NK-92 treated with Interleukin-12 subunit alpha and Interleukin-12 subunit beta, amount 100 ng/mL, for 24 hours (cell line): ENCODE data around the gene UNK.
A peak's percentile ranks its signal among the peaks of the same experiment; 100 is the strongest.
"Not testable (repeated sequence)": the region's sequence is repeated elsewhere in the genome, so short reads cannot be mapped to it uniquely, and the experiment has no call there.

Experiments used
- DNase-seq: peaks from one replicate; lab custom pipeline; 2025; lab: John Stamatoyannopoulos, UW

Gene UNK

DNA sequence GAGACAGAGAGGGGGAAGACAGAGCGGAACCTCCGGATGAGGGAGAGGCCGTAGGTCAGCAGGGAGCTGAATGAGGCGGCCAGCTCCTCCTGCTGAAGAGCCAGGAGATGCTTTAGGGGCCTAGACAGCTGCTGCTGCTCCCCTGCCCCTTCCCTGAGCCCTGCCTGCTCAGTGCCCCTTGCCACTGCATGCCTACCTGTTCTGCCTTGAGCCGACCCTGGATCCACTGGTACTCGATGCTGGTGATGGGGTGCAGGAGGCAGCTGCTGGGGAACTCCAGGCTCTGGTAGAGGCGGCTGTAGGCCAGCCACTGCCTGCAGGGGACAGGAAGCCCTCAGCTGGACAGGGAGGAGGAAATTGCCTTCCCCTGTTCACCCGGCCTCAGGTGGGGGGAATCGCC lies 52.0 kb downstream of the UNK start:
- no peak for DNase-seq

DNA sequence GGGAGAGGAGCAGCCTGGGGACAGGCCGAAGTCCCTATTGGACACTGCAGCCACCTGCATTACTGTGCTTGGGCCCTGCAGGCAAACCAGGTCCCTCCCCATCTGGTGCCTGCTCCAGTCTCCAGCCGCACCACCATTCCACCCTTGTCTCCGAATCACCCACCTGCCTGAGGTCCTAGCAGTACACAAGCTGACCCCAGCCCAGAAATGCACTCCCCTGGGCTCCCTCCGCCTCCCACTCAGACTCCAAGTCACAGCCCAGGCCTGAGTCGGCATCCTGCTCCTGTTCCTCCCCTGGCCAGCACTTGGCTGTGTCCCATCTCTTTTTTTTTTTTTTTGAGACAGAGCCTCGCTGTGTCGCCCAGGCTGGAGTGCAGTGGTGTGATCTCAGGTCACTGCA lies 53.3 kb downstream of the UNK start:
- no peak for DNase-seq

DNA sequence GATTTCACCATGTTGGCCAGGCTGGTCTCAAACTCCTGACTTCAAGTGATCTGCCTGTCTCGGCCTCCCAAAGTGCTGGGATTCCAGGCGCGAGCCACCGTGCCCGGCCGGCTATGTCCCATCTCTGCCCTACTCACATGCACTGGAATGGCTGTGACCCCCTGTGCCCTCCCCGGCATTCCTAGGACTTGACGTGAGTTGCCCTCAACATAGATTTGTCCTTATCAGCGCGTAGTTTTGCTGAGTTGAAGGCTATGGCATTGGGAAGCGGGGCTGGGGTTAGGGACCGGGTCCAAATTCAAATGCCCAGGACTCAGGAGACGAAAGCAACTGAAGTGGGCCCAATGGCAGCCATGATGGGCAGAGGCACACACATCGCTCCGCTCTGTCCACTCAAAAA lies 53.8 kb downstream of the UNK start:
- DNase-seq = no peak

DNA sequence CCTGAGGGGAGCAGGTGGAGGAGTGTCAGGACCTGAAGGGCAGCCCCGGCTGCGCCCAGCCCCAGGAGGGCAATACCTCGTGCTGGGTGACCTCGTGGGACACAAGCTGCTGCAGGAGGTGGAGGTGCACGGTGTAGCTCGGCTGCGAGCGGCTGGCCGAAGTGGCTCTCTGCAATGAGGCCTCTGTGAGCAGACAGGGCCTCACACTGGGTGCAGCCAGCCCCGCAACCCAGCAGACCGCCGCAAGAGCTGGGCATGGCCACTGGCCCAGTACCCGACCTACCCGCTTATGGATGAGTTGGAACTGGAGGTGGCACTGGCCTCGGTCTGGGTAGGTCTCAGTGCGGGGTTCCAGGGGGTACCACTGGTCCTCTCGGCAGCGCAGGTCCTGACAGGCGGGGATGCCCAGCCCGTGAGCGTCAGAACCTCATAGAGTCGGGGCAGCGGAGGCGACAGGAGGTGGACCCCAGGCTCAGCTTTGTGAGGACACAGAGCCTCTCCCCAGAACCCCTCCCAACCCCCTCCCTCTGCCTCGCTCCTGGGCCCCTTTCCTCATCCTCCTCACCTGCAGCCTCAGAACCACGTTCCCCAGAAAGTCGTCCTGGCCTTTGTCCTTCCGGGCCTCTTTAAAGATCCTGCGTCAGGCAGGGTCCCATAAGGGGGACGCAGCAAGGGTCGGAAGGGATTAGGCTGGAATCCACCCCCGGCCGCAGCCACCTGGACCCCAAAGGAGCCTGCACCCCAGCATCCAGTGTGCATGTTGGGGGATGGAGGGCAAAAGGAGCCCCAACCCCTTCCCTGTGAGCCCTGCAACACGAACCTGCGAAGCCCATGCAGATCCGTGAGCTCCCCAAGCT lies 55.6 kb downstream of the UNK start:
- no peak for DNase-seq

DNA sequence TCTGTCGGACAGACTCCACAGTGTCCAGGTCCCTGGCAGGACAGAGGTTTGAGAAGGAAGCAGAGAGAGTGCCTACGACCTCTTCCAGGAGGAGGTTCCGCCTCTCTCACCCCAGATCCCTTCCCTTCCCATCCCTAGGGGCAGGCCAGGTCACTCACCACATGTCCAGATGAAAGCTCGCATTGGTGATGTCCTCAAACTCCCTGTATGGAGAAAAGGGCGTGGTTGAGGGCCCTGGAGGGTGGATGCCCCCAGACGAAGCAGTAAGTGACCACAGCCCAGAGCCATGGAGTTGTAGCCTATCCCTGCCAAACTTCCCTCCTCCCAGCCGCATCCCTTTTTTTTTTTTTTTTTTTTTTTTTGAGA lies 56.2 kb downstream of the UNK start:
- DNase-seq = no peak

DNA sequence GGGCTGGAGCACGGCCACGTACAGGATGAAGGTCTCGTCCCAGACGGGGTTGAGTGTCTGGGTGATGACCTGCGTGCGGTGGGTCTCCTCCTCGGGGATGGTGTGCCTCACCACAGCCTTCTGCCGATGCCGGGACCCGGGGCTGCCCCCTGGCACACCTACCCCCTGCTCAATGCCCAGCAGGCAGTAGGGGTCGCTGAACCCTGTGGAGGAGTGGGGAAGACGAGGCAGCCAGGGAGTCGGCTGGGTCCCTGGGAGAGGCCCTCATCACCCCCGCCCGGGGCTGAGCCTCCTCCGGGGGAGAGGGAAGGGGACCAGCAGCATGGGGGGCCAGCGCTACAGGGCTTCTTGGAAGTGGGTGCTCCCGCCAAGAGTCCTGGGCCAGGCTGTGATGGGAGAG lies 57.8 kb downstream of the UNK start:
- no peak for DNase-seq

DNA sequence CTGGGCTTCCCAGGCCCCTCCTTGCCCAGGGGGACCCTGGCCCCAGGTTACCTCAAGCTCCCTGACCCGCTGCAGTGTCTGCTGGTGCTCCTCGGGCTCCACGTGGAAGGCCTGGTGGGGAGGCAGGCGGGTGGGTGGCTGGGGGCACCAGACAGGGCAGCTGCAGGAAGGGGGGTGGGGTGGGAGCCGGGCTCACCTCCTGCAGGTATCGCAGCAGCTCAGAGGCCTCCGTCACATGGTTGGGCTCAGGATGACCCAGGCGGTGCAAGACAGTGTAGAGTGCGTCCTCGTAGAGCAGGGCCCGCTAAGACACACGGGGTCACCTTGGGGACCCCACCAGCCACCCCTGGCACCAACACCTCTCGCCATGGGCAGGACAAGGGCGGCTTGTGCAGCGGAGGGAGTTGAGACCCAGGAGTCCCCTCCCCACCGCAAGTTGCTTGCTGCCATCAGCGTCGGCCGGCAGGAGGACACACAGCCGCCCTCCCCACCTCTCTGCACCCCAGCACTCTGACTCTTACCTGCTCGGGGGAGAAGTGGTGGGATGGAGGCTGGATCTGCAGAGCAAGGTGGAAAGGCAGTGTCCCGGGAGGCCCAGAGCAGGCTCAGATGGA lies 58.5 kb downstream of the UNK start:
- peak; percentile 13 for DNase-seq

DNA sequence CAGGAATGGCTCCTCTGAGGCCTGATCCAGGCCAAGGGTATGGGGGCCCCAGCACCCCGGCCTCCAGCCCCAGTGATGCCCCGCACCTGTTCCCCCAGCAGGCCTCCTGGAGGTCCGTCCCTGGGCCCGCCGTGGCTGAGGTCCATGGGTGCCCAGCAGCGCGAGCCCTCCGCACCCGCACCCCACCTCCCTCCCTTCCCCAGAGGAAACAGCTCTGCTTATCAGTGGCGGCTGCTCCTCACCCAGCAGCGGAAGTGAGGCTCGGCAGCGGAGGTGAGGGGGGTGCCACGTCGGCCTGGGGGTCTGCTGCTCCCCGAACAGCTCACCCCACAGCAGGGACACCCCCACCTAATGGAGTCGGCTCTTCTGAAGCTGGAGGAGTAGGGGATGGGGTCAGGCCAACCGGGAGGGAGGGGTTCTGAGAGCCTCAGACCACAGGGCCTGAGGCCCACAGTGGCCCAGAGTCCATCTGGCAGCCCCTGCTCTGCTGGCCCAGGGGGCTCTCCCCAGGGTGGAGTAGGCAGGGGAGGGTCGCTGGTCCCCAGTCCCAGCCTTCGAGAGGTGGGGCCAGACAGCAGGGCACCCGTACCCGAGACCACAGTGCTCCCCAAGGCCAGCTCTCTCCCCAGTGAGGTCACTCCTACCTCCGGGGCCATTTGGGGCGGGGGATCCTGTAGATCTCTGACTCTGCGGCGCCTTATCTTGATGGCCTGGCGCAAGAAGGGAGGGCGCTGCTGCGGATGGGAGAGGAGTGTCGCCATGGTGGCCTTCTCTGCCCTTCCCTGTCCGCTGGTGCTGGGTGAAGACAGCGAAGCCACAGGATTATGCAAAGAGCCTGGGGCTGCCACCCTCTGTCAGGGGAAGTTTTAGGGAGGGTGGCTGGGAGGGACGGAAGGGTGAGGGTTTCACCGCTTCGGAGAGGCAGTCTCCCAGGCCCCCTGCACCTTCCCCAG lies 59.2 kb downstream of the UNK start, which contains the start of gene UNC13D:
Gene UNC13D, minus strand, starts transcription at position 828 of the 953 bp plus-strand sequence. Its CDS starts 67 bp downstream, at position 761.
- DNase-seq = peak; percentile 23

DNA sequence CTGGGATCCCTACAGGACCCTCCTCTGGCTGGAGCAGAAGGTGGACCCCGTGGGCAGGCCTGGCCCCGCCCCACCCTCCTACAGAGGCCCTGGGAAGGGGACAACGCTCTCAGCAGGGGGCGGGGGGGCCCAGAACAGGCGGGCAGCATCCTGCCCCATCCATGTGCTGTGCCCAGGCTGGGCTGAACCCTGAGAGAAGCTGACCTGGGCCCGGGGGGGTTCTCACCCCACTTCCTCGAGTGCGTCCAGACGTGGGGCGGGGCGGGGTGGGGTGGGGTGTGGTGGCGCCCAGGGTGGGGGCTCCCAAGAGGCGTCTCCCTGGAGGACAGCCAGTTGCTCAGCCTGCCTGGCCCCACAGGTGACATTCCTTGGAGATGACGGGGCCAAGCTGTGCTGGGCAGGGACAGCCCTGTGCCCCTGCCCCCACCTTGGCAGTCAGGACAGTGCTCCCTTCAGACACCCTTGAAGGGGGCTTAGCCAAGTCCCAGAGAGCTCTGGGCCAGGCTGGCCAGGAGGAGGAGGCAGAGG lies 60.0 kb downstream of the UNK start:
- no peak for DNase-seq

DNA sequence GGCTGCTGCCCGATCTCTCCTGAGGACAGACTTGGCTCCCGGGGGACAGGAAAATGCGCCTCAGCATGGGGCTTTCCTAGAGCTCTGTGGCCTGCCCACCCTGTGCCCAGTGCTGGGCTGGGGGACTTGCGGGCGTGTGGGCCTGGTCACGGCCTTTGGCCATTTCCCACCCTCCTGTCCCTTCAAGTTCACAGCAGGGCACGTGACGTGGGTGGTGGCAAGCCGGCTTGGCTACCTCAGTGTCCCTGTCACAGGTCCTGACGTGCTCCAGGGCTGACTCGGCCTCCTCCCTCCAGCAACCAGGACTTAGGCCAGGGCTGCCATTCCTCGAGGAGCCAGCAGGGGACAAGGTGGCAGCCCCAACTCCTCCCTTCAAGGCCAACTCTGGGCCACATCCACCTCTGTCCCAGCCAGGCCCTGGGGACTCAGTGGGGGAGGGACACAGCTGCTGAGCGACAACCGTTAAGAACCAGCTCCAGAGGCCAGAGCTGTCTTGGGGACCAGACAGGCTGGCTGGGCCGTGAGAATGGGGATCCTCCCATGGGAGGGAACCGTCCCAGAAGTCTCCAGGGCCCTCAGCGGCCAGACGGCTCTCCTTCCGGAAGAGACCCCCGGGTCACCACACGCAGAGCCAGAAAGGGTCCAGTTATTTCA lies 60.6 kb downstream of the UNK start:
- peak; percentile 30 for DNase-seq

DNA sequence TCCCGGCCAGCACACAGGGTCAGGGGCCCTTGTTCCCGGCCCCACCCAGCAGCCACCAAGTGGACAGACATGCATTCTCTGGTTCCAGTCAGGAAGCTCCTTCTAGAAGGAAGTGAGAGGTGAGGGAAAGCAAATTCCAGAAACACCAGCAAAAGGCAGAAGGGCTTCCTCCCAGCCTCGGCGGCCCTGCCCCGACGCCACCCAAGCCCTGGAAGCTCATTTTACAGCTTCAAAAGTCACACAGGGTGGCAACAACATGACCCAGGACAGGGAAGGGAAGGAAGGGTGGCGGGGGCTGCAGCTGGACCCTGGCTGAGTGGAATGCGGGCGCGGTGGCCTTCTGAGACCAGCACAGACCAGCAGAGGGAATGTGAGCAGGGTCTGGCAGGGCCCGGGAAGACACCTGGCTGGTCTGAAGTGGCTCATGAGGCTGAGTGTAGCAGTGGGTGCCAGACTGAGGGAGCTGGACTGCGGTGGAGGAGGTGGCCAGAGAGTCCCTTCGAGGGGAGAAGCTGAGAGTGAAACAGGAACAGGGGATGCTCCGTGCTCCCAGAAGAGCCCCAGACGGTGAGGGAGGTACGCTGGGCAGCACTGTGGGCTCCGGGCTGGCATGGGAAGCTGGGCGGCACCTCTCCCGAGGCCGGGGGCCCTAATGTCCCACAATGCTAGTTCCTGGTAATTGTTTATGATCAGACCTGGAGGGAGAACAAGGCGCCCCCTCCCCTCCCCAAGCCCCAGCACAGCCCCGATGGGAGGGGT lies 61.5 kb downstream of the UNK start:
- DNase-seq = no peak

DNA sequence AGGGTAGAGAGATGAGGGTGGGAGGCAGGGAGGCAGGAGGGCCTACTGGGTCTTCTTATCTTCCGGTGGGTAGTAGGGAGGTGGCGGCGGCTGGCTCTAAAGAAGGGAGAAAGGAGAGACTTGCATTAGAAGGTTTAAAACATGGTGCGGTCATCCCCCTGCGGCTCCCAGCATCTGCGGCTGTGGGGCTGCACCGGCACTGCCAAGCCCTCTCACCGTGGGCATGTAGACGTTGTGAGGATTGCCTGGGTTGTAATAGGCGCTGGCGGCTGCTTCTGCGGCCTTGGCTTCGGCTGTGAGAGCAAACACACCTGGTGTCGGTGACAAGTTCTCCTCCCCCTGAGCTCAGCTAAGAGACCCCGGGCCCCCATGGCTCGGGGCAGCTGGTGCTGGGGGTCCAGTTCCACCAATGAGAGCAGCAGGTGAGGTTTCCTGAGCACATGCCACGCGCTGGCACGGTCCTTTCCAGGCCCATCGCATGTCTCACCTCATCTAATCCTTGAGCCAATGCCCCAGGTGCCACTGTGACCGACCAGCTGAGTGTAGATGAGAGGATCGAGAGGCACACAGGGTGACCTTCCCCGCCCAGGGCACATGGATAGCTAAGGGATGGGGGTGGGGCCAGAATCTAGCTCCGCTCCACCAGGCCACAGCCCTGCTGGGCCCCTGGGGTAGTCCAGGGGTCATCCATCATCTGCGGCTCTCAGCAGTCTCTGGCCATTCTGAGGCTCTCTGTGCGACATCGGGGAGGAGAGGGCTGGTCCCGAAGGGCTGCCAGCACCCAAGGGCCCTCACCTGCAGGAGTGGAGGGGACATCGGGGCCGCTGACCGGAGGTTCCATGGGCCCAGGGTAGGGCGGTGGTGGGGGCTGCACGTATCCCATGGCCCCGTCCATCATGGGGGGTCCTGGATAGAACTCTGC lies 62.3 kb downstream of the UNK start:
- DNase-seq = no peak

DNA sequence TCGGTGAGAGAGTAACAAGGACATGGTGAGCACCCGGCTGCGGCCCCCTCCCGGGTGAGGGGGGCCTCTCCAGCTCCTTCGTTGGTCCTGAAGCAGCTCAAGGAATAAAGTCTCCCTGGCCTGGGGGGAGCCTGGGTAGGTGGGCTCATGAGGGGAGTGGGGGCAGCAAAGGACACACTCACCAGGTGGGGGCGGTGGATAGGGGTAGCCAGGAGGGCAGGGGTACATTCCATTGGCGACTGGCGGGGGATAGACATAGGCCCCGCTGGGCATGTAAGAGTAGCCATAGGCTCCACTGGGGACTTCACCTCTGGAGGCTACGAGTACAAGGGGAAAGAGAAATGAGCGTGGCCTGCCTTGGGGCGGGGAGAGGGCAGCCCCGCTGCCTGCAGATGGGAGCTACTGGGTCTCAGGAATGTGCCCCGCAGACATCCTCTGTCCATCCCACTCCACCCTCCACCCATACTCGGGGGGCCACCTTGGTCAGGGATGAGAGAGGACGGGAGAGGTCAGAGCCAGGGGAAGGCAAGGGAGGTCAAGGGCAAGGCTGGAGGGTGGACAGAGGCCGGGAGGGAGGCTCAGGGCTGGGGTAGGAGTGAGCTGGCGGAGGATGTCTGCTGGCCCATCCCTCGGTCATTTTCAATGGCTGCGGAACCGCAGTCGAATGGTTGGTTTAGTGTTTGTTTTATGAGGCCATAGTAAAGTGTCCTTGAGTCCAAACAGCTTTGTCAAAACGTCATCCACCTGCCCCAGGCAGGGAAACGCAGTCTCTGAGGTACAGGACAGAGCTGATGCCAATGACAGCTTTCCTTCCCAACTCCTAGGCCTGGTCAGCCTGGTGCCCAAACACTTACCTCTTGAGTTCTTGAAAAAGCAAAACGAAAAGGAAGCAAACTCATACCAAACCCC lies 63.3 kb downstream of the UNK start:
- no peak for DNase-seq

DNA sequence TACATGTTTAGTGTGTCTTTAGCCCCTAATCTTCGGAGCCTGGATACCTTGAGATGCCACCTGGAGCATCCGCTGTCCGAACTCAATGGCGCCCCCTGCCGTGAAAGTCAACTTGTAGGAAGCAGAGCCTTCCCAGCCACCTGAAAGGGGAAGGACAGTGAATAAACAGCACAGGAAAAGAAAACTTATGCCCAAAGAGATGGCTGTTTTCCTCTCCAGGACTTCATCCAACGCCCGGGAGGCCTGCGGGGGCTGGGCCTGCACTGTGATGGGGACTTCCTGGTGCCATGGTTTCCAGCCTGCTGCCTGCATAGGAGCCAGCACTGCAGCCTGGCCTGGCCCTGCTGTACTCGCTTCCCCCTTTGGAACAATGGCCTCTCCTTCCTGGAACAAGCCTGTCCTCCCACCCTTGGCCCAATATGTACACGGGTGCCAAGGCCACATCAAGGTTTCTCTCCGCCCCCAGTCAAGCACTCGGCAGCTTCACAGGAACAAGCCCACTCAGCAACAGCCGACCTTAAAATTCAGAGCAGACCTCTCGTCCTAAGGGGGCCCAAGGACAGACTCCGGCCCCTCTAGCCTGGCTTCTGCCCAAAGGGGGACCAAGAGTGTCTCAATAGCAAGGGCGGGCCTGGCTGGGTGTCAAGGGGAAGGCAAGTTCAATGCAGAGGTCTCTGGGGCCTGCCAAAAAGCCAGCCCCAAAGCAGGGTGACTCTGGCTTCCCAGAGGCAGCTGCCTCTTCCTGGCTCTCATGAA lies 64.1 kb downstream of the UNK start:
- peak; percentile 35 for DNase-seq

DNA sequence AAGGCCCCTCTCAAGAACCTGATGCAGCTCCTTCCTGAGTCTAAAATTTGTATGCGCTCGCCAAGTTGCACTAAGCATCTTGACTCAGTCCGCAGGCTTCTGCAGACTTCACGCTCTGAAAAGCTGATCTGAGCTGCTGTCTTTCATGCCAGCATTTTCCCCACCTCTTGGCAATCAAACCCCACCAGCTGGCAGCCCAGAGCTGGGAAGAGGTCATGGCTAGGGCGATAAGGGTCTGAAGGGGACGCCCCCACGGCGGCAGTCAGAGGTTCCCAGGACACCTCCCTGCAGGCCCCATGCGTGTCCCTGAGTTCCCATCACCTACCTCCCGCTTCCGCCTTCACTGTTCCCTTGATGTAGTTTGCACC lies 64.7 kb downstream of the UNK start:
- DNase-seq = no peak

DNA sequence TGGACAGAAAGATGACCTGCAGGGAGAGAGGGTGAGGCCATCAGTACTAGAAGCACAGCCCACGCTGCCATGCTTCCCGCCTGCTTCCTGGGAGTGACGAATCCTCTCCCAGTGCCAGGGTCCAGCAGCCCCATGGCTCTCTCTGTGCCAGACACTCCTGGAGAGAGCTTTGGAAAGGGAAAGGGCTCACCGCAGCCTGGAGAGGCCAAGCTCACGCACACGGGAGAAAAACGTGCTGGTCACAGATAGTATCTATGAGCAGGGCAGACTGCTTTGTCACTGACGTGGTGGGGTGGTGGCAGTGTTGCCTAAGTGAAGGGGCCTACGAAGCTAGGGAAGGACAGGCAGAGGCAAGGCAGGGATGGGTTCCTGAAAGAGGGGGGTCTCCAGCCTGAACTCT lies 65.1 kb downstream of the UNK start:
- DNase-seq = no peak

DNA sequence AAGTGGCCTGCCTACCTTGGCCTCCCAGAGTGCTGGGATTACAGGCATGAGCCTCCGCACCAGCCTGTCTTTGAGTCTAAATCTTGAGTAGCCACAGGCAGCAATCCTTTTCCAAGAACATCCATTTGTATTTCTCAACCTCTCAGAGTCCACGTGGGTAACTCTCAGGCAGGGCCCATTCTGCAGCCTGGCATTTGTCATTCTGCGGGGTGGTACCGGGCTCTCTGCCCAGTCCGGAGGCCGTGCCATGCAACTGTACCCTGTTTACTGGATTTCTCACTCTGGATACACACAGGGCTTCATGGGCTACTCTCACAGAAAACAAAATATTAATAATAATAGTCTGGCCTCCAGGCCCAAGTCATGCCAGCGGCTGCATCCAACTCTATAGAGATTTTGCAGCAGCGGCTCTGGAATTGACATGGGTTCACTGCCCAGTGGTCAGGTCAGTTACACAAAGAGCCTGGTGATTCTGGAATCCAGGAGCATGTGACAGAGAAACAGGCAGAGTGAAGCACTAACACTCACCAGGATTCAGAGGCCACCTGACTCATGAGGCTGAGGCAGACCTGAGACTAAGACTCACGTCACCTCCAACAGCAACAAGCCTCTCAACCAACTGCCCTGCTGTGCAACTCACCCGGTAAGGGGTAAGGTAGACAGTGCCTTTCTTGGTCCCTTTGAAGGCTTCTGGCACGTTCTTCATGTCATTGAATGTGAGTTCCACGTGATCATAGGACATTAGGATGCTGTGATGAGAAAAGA lies 66.5 kb downstream of the UNK start:
- DNase-seq = no peak

DNA sequence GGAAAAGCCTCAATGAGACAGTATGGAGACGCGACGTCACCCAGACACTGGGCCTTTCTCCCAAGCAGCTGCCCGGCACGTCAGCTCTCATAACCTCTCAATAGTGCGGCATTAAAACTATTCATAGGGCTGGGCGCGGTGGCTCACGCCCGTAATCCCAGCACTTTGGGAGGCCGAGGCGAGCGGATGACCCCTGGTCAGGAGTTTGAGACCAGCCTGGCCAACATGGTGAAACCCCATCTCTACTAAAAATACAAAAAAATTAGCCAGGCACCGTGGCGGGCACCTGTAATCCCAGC lies 67.0 kb downstream of the UNK start:
- not testable (repeated sequence) for DNase-seq
